ENCODE results near the gene CMSS1.
"Not testable (repeated sequence)": the region's sequence is repeated elsewhere in the genome, so short reads cannot be mapped to it uniquely, and the experiment has no call there.

Gene CMSS1

GRCh38 chr3:100209169-100209568 is 391.5 kb downstream of the CMSS1 start:
- no peak for DNase-seq

GRCh38 chr3:100209948-100210771 is 392.5 kb downstream of the CMSS1 start:
- DNase-seq: no peak

GRCh38 chr3:100210772-100211135 is 393.1 kb downstream of the CMSS1 start:
- DNase-seq: no peak

GRCh38 chr3:100213891-100214573 is 396.4 kb downstream of the CMSS1 start:
- no peak for DNase-seq

GRCh38 chr3:100214574-100214964 is 396.9 kb downstream of the CMSS1 start:
- no peak for DNase-seq

- no peak for DNase-seq
Measured at GRCh38 chr3:100216713-100217112, 399.1 kb downstream of the CMSS1 start.

- no peak for DNase-seq
Measured at GRCh38 chr3:100221159-100221558, 403.5 kb downstream of the CMSS1 start.

GRCh38 chr3:100225193-100225592 is 407.5 kb downstream of the CMSS1 start:
- no peak for DNase-seq

GRCh38 chr3:100225883-100226282 is 408.2 kb downstream of the CMSS1 start:
- DNase-seq: no peak

- no peak for DNase-seq
Measured at GRCh38 chr3:100226712-100227429, 409.2 kb downstream of the CMSS1 start.

GRCh38 chr3:100227511-100227921 is 409.9 kb downstream of the CMSS1 start:
- DNase-seq: no peak

GRCh38 chr3:100228247-100228646 is 410.6 kb downstream of the CMSS1 start:
- no peak for DNase-seq

GRCh38 chr3:100229188-100229587 is 411.5 kb downstream of the CMSS1 start:
- DNase-seq: not testable (repeated sequence)

GRCh38 chr3:100230710-100231109 is 413.0 kb downstream of the CMSS1 start:
- DNase-seq: no peak
